Endothelial cell of umbilical vein (primary cell): ENCODE data around the gene IER3IP1. TPM values are rescaled to one million over a fixed set of nuclear protein-coding genes. Genes with fewer than 3 reads are reported as not detected.

Experiments
- Bru-seq: library from RNA; stranded (reverse); fragments of 400-500 nt; gene quantifications from one replicate; lab custom pipeline; 2021; lab: Mats Ljungman, UMichigan
- BruChase-seq, 2 experiments: library from RNA; stranded (reverse); fragments of 400-500 nt; gene quantifications; one replicate each; lab custom pipeline; 2021; lab: Mats Ljungman, UMichigan
- BruUV-seq: library from RNA; stranded (reverse); fragments of 400-500 nt; replicated peaks from 2 replicates; lab custom pipeline; 2021; lab: Mats Ljungman, UMichigan
- CTCF ChIA-PET: fragments of 300-600, 350-600 bp; sonication (Branson Sonifier 250); formaldehyde crosslinking; loops from one replicate; lab custom pipeline; 2021; ENCODE audit warnings: antibody characterized with exemption, inconsistent platforms; lab: Charles Lee
- POLR2A ChIA-PET: fragments of 300-600, 350-600 bp; sonication (Branson Sonifier 250); formaldehyde crosslinking; loops from one replicate; lab custom pipeline; 2021; ENCODE audit warnings: antibody characterized with exemption, inconsistent platforms; lab: Charles Lee
- DNase-seq: peaks from one replicate; pipeline ENCODE4 v3.0.0-alpha.2; 2011; ENCODE audit warnings: low read depth, low spot score
- FAIRE-seq: peaks from 2 replicates; lab custom pipeline; 2011; peaks lifted over from hg19 to GRCh38; lab: Jason Lieb, UNC
- H2AFZ ChIP-seq: 2 replicates; pipeline ENCODE4 v1.6.0; 2012; ENCODE audit warnings: low read depth, low read length, control low read depth, inconsistent platforms
- H3K27ac ChIP-seq: 2 replicates; pipeline ENCODE4 v1.5.1; 2011; ENCODE audit warnings: low read depth, mild to moderate bottlenecking, control low read depth, low read length, moderate library complexity; ENCODE audit not compliant: insufficient read depth
- H3K27me3 ChIP-seq, 2 experiments: 2 replicates each; pipeline versions ENCODE4 v1.6.0 to v1.6.1; 2011; ENCODE audit warnings: low read length in 2 of 2, mixed read lengths in 1 of 2; ENCODE audit not compliant: control insufficient read depth in 2 of 2, insufficient read depth in 2 of 2
- H3K36me3 ChIP-seq, 2 experiments: 2 replicates in 1 of 2; 3 replicates in 1 of 2; pipeline ENCODE4 v1.5.1; 2011; ENCODE audit warnings: low read length in 2 of 2, mild to moderate bottlenecking in 1 of 2, moderate library complexity in 1 of 2; ENCODE audit not compliant: control insufficient read depth in 2 of 2, insufficient read depth in 2 of 2; ENCODE audit errors: extremely low read depth in 1 of 2
- H3K4me1 ChIP-seq: 3 replicates; pipeline ENCODE4 v1.5.1; 2011; ENCODE audit warnings: mild to moderate bottlenecking, low read length; ENCODE audit not compliant: control insufficient read depth, insufficient read depth; ENCODE audit errors: extremely low read depth
- H3K4me2 ChIP-seq: 2 replicates; pipeline ENCODE4 v1.6.1; 2011; ENCODE audit warnings: low read length, control low read depth, mixed read lengths; ENCODE audit not compliant: insufficient read depth
- H3K4me3 ChIP-seq, 3 experiments: fragments of 200-600 bp in 1 of 3; sonication (generic), shearing (Covaris generic) in 1 of 3; replicated peaks in 1 of 3; 2 replicates each; pipeline ENCODE4 v1.5.1; 2011 to 2016; ENCODE audit warnings: control low read depth in 3 of 3, low read length in 3 of 3, mild to moderate bottlenecking in 2 of 3, inconsistent platforms in 1 of 3, low read depth in 1 of 3, moderate library complexity in 1 of 3; ENCODE audit not compliant: insufficient read depth in 1 of 3
- H3K79me2 ChIP-seq: 2 replicates; pipeline ENCODE4 v1.6.0; 2012; ENCODE audit warnings: low read length, inconsistent platforms; ENCODE audit not compliant: control insufficient read depth, insufficient read depth
- H3K9ac ChIP-seq: replicated peaks from 2 replicates; pipeline ENCODE3; 2011; ENCODE audit warnings: low read length, control low read depth; ENCODE audit not compliant: insufficient read depth; ENCODE audit errors: extremely low read depth
- H3K9me1 ChIP-seq: replicated peaks from 3 replicates; pipeline ENCODE4 v1.6.0; 2011; ENCODE audit warnings: mild to moderate bottlenecking, low read length; ENCODE audit not compliant: control insufficient read depth, insufficient read depth; ENCODE audit errors: extremely low read depth
- H3K9me3 ChIP-seq: replicated peaks from 2 replicates; pipeline ENCODE4 v1.5.1; 2012; ENCODE audit warnings: low read length, inconsistent platforms; ENCODE audit not compliant: control insufficient read depth, insufficient read depth
- H4K20me1 ChIP-seq: replicated peaks from 2 replicates; pipeline ENCODE3; 2011; ENCODE audit warnings: mild to moderate bottlenecking, low read length; ENCODE audit not compliant: control insufficient read depth, insufficient read depth; ENCODE audit errors: extremely low read depth
- CTCF ChIP-seq, 2 donors: IDR thresholded peaks; 1 replicate in 1 of 2; 2 replicates in 1 of 2; pipeline ENCODE4 v1.5.1; 2011; ENCODE audit warnings: low read length in 2 of 2, mild to moderate bottlenecking in 2 of 2, moderate library complexity in 2 of 2, control low read depth in 1 of 2, inconsistent platforms in 1 of 2, low read depth in 1 of 2; ENCODE audit not compliant: insufficient read depth in 1 of 2; ENCODE audit errors: extremely low read depth in 1 of 2
- GATA2 ChIP-seq: IDR thresholded peaks from 2 replicates; pipeline ENCODE4 v1.7.0; 2011; ENCODE audit warnings: low read depth, mild to moderate bottlenecking, moderate library complexity, mixed read lengths, low read length; ENCODE audit not compliant: insufficient read length, insufficient read depth
- POLR2A ChIP-seq: IDR thresholded peaks from 2 replicates; pipeline ENCODE4 v1.6.1; 2012; ENCODE audit warnings: low read depth, mild to moderate bottlenecking, control low read depth, low read length
- POLR2AphosphoS5 ChIP-seq: IDR thresholded peaks from 2 replicates; pipeline ENCODE4 v1.6.1; 2012; ENCODE audit warnings: low read depth, mild to moderate bottlenecking, control low read depth, low read length, moderate library complexity; ENCODE audit not compliant: insufficient read depth
- dilution Hi-C: fragments of 300-500 bp; cut with MboI; formaldehyde crosslinking; loops from one replicate; pipeline ENCODE4 v1.15.0; 2019; ENCODE audit warnings: low sequenced_read_pairs; ENCODE audit not compliant: extremely low pct_ligation_motif_present
- intact Hi-C: fragments of 100-400 bp; cut with micrococcal nuclease; formaldehyde crosslinking; loops from one replicate; pipeline ENCODE4 v1.10.0; 2022
- long read RNA-seq: library from polyadenylated mRNA; stranded (forward); transcript quantifications from one replicate; pipeline ENCODE4 v2.0.0, GENCODE V29; 2021
- polyA minus RNA-seq, 3 experiments: library from RNA; depleted of rRNA, polyadenylated mRNA; stranded (reverse); fragments of >200 nt; gene quantifications; 1 replicate in 1 of 3; 2 replicates in 2 of 3; pipeline ENCODE4 v1.2.3, GENCODE V29; 2011
- polyA plus RNA-seq, 4 experiments: library from polyadenylated mRNA; depleted of rRNA in 3 of 4; stranded (reverse) in 3 of 4; unstranded in 1 of 4; fragments of >200 nt; gene quantifications; 2 replicates each; pipeline versions ENCODE4 v1.2.1 to v1.2.3, GENCODE V29; 2011 to 2012; ENCODE audit warnings: missing spikeins in 1 of 4
- total RNA-seq: library from RNA; stranded (reverse); gene quantifications from 2 replicates; pipeline ENCODE4 v1.2.3, GENCODE V29; 2021

IER3IP1 gene
- total RNA-seq (14.2 and 16.4 TPM in 2 replicates), polyA plus RNA-seq (7.6 and 9.6 TPM in 2 replicates), polyA minus RNA-seq (27.9 and 30.2 TPM in 2 replicates), Bru-seq, nascent RNA (percentile 88 among the genes with signal in this experiment), BruChase-seq, experiment 1, labeled RNA remaining after a 6-hour chase (percentile 99 among the genes with signal in this experiment), BruChase-seq, experiment 2, labeled RNA remaining after a 2-hour chase (percentile 96 among the genes with signal in this experiment)
- 11.2 and 12.4 TPM in 2 replicates for polyA plus RNA-seq (2011; cell fraction: cytosol; rRNA removed)
- 4.5 and 5.7 TPM in 2 replicates for polyA plus RNA-seq (2011; cell fraction: nucleus; rRNA removed)
- 21.4 and 25.6 TPM in 2 replicates for polyA plus RNA-seq (2012)
- polyA minus RNA-seq (2011; cell fraction: cytosol; rRNA and poly(A)+ RNA removed) = 10.8 TPM
- polyA minus RNA-seq (2011; cell fraction: nucleus; rRNA and poly(A)+ RNA removed) = 7.0 and 8.0 TPM in 2 replicates
- long read RNA-seq, transcript IER3IP1-201 (3 exons, 3,689 nt) = major isoform, 367 of 372 reads
- long read RNA-seq, partial matches to known transcripts = 0 of 372 reads
- long read RNA-seq, other reads (novel, unspliced or antisense) = 5 of 372 reads

- intact Hi-C loops = loop anchor here (1.0 kb wide), 1 partner anchor 26 kb away; the partner anchor contains the start of gene HDHD2
- POLR2A ChIA-PET = no interaction called here
- peaks cover 50% of the 10 kb centered on the region for H3K79me2 ChIP-seq
Measured at GRCh38 chr18:47175898-47176575, at the start of gene IER3IP1. TSS of gene IER3IP1 (minus strand) at chr18:47176364. CDS start at chr18:47176277, 87 bp downstream.

GRCh38 chr18:47215554-47216138, 39.5 kb upstream of the IER3IP1 start:
- peak; percentile 47 for DNase-seq
- intact Hi-C loops = loop anchor here (1.0 kb wide), 3 partner anchors 68 to 539 kb away; no protein-coding TSS in a partner anchor
- no peaks in the 10 kb centered on the region for H3K36me3 ChIP-seq
- dilution Hi-C loops = no loop called here
- no peak overlapping the region for H3K27ac ChIP-seq
- no TSS peak for BruUV-seq
- H3K4me3 ChIP-seq = no peak overlapping the region
- no peak overlapping the region for H3K9ac ChIP-seq
- no peaks in the 10 kb centered on the region for H4K20me1 ChIP-seq
- CTCF ChIA-PET = interaction anchor here (0.7 to 5.4 kb wide), 16 partner anchors 9 to 557 kb away, joined by 3 to 70 read pairs (median 4); no protein-coding TSS in a partner anchor
- POLR2A ChIA-PET = no interaction called here
- no peaks in the 10 kb centered on the region for H3K79me2 ChIP-seq
- H3K9me1 ChIP-seq = no peaks in the 10 kb centered on the region
- peaks cover 11 to 13% of the 10 kb centered on the region in 2 experiments for H3K27me3 ChIP-seq
- H3K4me1 ChIP-seq = no peaks in the 10 kb centered on the region
- H3K9me3 ChIP-seq = no peaks in the 10 kb centered on the region
- TF ChIP-seq POLR2A = no peak
- TF ChIP-seq CTCF (IDR thresholded peaks at IDR 0.05; ENCODE audit: extremely low read depth in 1 of 2, insufficient read depth in 1 of 2, low read depth in 1 of 2, low read length in 2 of 2) = peak; percentile 23 to 32
- no peak for TF ChIP-seq POLR2AphosphoS5
- H3K4me2 ChIP-seq = no peak overlapping the region
- FAIRE-seq = no peak
- no peak overlapping the region for H2AFZ ChIP-seq

More at GRCh38 chr18:47175898-47176575, at the start of gene IER3IP1:
- Histone ChIP-seq H3K27ac (peak within 1 kb of the TSS; percentile 64), H3K9me3 (no peaks in the 10 kb centered on the region), H3K9me1 (peaks cover 4% of the 10 kb centered on the region), H3K9ac (peak within 1 kb of the TSS; percentile 90), H3K36me3 (no peaks in the 10 kb centered on the region), H3K27me3 (peaks cover 3% of the 10 kb centered on the region in 2 experiments), H3K4me3 (peak within 1 kb of the TSS; percentile 95 to 97 (median 95)), H4K20me1 (peaks cover 3% of the 10 kb centered on the region), H2AFZ (peak within 1 kb of the TSS; percentile 95), H3K4me2 (peak within 1 kb of the TSS; percentile 96), H3K4me1 (peaks cover 17% of the 10 kb centered on the region)
- no TSS peak for BruUV-seq
- CTCF ChIA-PET = no interaction called here
- DNase-seq (peak; percentile 93), FAIRE-seq (peak; percentile 96)
- dilution Hi-C loops = no loop called here
- TF ChIP-seq POLR2AphosphoS5 (peak; percentile 76), GATA2 (no peak), POLR2A (peak; percentile 74)
